Hepatocyte (in vitro differentiated cells): Measurements from ENCODE around the gene NPR3.

Source experiments
- CTCF ChIP-seq: fragments of 200-600 bp; sonication (generic); IDR thresholded peaks from 2 replicates; pipeline ENCODE4 v1.5.1; 2016; ENCODE audit warnings: antibody characterized with exemption, mild to moderate bottlenecking; ENCODE audit not compliant: poor library complexity
- EZH2 ChIP-seq: fragments of 200-600 bp; sonication (generic); IDR thresholded peaks from 2 replicates; pipeline ENCODE4 v1.6.1; 2016; ENCODE audit warnings: antibody characterized with exemption, mild to moderate bottlenecking, borderline replicate concordance

DNA sequence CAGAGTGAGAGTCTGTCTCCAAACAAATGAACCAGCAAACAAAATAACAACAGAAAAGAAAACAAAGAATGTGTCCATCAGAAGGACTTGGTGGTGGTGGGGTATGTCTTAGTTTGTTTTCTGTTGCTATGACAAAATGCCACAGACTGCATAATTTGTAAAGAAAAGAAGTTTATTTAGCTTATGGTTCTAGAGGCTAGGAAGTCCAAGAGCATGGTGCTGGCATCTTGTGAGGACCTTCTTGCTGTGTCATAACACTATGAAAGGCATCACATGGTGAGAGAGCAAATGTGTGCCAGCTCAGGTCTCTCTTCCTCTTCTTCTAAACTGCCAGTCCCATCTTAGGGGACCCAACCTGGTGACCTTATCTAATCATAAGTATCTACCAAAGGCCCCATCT is 10.5 kb downstream of the NPR3 start:
- no peak for TF ChIP-seq CTCF
- no peak for TF ChIP-seq EZH2
